Psoas muscle (tissue), 8 donors: ENCODE measurements around the gene ZNF586. TPM values are rescaled to one million over a fixed set of nuclear protein-coding genes. Genes with fewer than 3 reads are reported as not detected.
"Not testable (repeated sequence)": the region's sequence is repeated elsewhere in the genome, so short reads cannot be mapped to it uniquely, and the experiment has no call there.

Experiments used
- ATAC-seq, 4 donors: fragments of 200-7000 bp; cut with Tn5 transposase; one replicate each; pipeline ENCODE4 v1.9.1; 2020; ENCODE audit warnings: moderate library complexity in 3 of 4, mild to moderate bottlenecking in 2 of 4
- DNase-seq, 2 donors: peaks; one replicate each; pipeline ENCODE4 v3.0.0-alpha.2; 2020
- H3K27ac ChIP-seq: fragments of 200-600 bp; one replicate; pipeline ENCODE4 v1.8.0; 2022
- H3K27me3 ChIP-seq, 3 donors: fragments of 200-600 bp in 1 of 3; one replicate each; pipeline versions ENCODE4 v1.6.1 to v1.8.0; 2013 to 2022; ENCODE audit warnings: low read length in 2 of 3, mild to moderate bottlenecking in 2 of 3, moderate library complexity in 1 of 3; ENCODE audit not compliant: insufficient read depth in 3 of 3
- H3K36me3 ChIP-seq, 2 donors: fragments of 200-600 bp in 1 of 2; one replicate each; pipeline versions ENCODE4 v1.6.1 to v1.8.0; 2013 to 2022; ENCODE audit warnings: low read depth in 1 of 2, mild to moderate bottlenecking in 1 of 2, moderate library complexity in 1 of 2; ENCODE audit not compliant: insufficient read depth in 1 of 2
- H3K4me1 ChIP-seq: fragments of 200-600 bp; one replicate; pipeline ENCODE4 v1.8.0; 2022
- H3K4me3 ChIP-seq: fragments of 200-600 bp; one replicate; pipeline ENCODE4 v1.8.0; 2022; ENCODE audit warnings: mild to moderate bottlenecking
- H3K9me3 ChIP-seq: fragments of 200-600 bp; one replicate; pipeline ENCODE4 v1.8.0; 2022
- CTCF ChIP-seq: fragments of 200-600 bp; IDR thresholded peaks from one replicate; pipeline ENCODE4 v1.8.0; 2022; ENCODE audit warnings: antibody characterized with exemption
- WGBS, 3 donors: extraction: QIAGEN DNeasy Blood & Tissue Kit; methylation state at CpG; one replicate each; pipeline versions ENCODE4 v1.1.6 to v1.1.7; 2013; 5-methylcytosine and 5-hydroxymethylcytosine counted together
- intact Hi-C, 2 donors: fragments of 100-400 bp; cut with DNase I; formaldehyde crosslinking; loops; one replicate each; pipeline versions ENCODE4 v1.11.0 to v1.14.2; 2022
- polyA plus RNA-seq, 3 donors: library from polyadenylated mRNA; stranded (reverse); fragments of 200-250 nt; gene quantifications; one replicate each; pipeline ENCODE4 v1.2.3, GENCODE V29; 2013
- total RNA-seq, 4 donors: library from RNA; stranded (reverse); fragmentation: NEBNext Ultra II Directional in 2 of 4; extraction: Animal tissue kit (Norgen Biotek cat#: 25700) in 2 of 4; gene quantifications; one replicate each; pipeline versions ENCODE4 v1.2.1 to v1.2.4, GENCODE V29; 2021 to 2023
- donor health status: healthy with polysubstance abuse.
- donor health status: DM: no; HTN: no; CAD: no; lungs with moderate emphysema.
- donor health status: Bipolar disorder and iron deficiency.
- donor health status: healthy.
- donor health status: DM: yes; HTN: yes; CAD: no.
- donor health status: DM: no; HTN: no; CAD: no.
- donor health status: DM: no; HTN: no; CAD: no.
- donor health status: DM: yes; HTN: yes; CAD: no.

ZNF586 gene
- total and polyA plus RNA-seq, 7 donors, result 7.1 to 14.1 (median 10.9) TPM

GRCh38 chr19:57812226-57812625 lies 42.8 kb downstream of the ZNF586 start:
- H3K27me3 ChIP-seq, result no peaks in the 10 kb centered on the region
- peaks cover 19% of the 10 kb centered on the region for H3K4me1 ChIP-seq
- no peak for DNase-seq
- no peak for ATAC-seq
- no peak for TF ChIP-seq CTCF
- H3K4me3 ChIP-seq, result no peak overlapping the region
- H3K27ac ChIP-seq, result peak overlapping the region; percentile 53
- intact Hi-C loops, result no loop called here
- no peaks in the 10 kb centered on the region for H3K9me3 ChIP-seq
- 85 to 90% (median 90%) methylated on average over 3 of the region's 3 CpGs for WGBS, 3 donors
- H3K36me3 ChIP-seq, result peaks cover 5 to 49% of the 10 kb centered on the region in 2 donors

- peak overlapping the region; percentile 92 for H3K4me3 ChIP-seq
- H3K27me3 ChIP-seq, intact Hi-C loops, H3K9me3 ChIP-seq, DNase-seq: not testable (repeated sequence)
- H3K36me3 ChIP-seq, result peaks cover 3 to 39% of the 10 kb centered on the region in 2 donors
- H3K27ac ChIP-seq, result peak overlapping the region; percentile 82
- H3K4me1 ChIP-seq, result peaks cover 19% of the 10 kb centered on the region
- ATAC-seq, result peak in 2 of 4 donors; percentile 30 to 39
- WGBS, 3 donors, result 80 to 87% (median 81%) methylated on average over 11 to 13 of the region's 13 CpGs
These were observed 43.7 kb downstream of the ZNF586 start for GRCh38 chr19:57812975-57813820.

- intact Hi-C loops, result no loop called here
- TF ChIP-seq CTCF, result no peak
- ATAC-seq, result peak; percentile 17 to 42 (median 20)
- Histone ChIP-seq H3K27ac (peak overlapping the region; percentile 82), H3K9me3 (no peaks in the 10 kb centered on the region), H3K27me3 (no peaks in the 10 kb centered on the region), H3K4me1 (peaks cover 19% of the 10 kb centered on the region), H3K36me3 (peaks cover 0 to 33% of the 10 kb centered on the region in 2 donors), H3K4me3 (peak overlapping the region; percentile 92)
- WGBS, 3 donors, result 15 to 20% (median 18%) methylated on average over 11 to 13 of the region's 13 CpGs
- no peak for DNase-seq
These were observed 44.5 kb downstream of the ZNF586 start for GRCh38 chr19:57813919-57814504.

- peak within 1 kb of the TSS; percentile 92 for H3K4me3 ChIP-seq
- peak; percentile 88 to 91 (median 89) for ATAC-seq
- whole genome bisulfite sequencing, 3 donors, result 0% methylated on average over 50 of the region's 50 CpGs
- no peak for TF ChIP-seq CTCF
- peak; percentile 80 to 90 for DNase-seq
- peaks cover 19% of the 10 kb centered on the region for H3K4me1 ChIP-seq
- H3K27me3 ChIP-seq, result no peaks in the 10 kb centered on the region
- H3K36me3 ChIP-seq, result peaks cover 0 to 27% of the 10 kb centered on the region in 2 donors
- intact Hi-C loops, result no loop called here
- no peaks in the 10 kb centered on the region for H3K9me3 ChIP-seq
- peak within 1 kb of the TSS; percentile 82 for H3K27ac ChIP-seq
These were observed 45.2 kb downstream of the ZNF586 start, which contains the start of gene ZNF552 for GRCh38 chr19:57814505-57815246. TSS of gene ZNF552 (minus strand) at chr19:57814913. CDS start at chr19:57814743, 170 bp downstream.
